AG04450 (cell line): ENCODE results near the gene BMPER. TPM values are rescaled to one million over a fixed set of nuclear protein-coding genes. Genes with fewer than 3 reads are reported as not detected.

Source experiments
- CTCF ChIA-PET: fragments of 300-600, 350-600 bp; formaldehyde crosslinking; extraction: SDS; loops from one replicate; lab custom pipeline; 2022; ENCODE audit warnings: antibody characterized with exemption, inconsistent platforms; lab: Charles Lee
- POLR2A ChIA-PET: fragments of 350-600 bp; formaldehyde crosslinking; extraction: SDS; loops from one replicate; lab custom pipeline; 2021; ENCODE audit warnings: antibody characterized with exemption, inconsistent platforms; lab: Yijun Ruan, JAX
- DNase-seq: peaks from one replicate; pipeline ENCODE4 v3.0.0-alpha.2; 2011; ENCODE audit warnings: low read depth, low spot score
- H3K27ac ChIP-seq: one replicate; pipeline ENCODE4 v1.5.1; 2012; ENCODE audit warnings: low read depth, low read length, control low read depth
- H3K27me3 ChIP-seq: one replicate; pipeline ENCODE4 v1.6.0; 2012; ENCODE audit warnings: low read length; ENCODE audit not compliant: control insufficient read depth, insufficient read depth
- H3K4me3 ChIP-seq: 2 replicates; pipeline ENCODE4 v1.5.1; 2011; ENCODE audit warnings: mild to moderate bottlenecking, low read depth, low read length, control low read depth
- H3K9me3 ChIP-seq: 2 replicates; pipeline ENCODE4 v1.5.1; 2012; ENCODE audit warnings: low read length; ENCODE audit not compliant: control insufficient read depth, insufficient read depth
- polyA plus RNA-seq: library from polyadenylated mRNA; depleted of rRNA; stranded (reverse); fragments of >200 nt; gene quantifications from 2 replicates; pipeline ENCODE4 v1.2.3, GENCODE V29; 2011
- TF ChIP-seq, protein P1 (sequence below): IDR thresholded peaks from 2 replicates; pipeline ENCODE4 v1.5.1; 2011; ENCODE audit warnings: low read depth, low read length, control low read depth, inconsistent platforms

The BMPER gene
- polyA plus RNA-seq, 1 experiment, result 1.1 TPM

DNA sequence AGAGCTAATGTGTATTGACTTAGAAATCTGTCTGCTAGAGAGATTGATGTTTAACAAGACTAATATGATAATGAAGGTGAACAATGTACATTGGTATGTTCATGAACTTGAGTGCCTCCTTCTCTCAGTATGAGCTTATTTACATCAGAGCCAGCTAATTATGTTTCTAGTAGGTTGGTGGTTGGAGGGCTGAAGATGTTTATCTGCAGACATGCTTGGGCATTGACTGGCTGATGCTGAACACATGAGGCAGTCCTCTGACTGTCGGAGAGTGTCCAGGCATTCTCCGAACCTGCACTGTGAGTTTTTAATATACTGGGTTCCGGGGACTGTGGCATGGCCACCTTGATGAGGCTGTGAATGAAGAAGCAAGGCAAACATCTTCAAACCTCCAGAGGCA, 47.5 kb downstream of the BMPER start:
- ChIA-PET CTCF (interaction anchor here (4.9 kb wide), 1 partner anchor 20 kb away, joined by 38 read pairs; no protein-coding TSS in a partner anchor), POLR2A (no interaction called here)
- TF ChIP-seq, protein P1, sequence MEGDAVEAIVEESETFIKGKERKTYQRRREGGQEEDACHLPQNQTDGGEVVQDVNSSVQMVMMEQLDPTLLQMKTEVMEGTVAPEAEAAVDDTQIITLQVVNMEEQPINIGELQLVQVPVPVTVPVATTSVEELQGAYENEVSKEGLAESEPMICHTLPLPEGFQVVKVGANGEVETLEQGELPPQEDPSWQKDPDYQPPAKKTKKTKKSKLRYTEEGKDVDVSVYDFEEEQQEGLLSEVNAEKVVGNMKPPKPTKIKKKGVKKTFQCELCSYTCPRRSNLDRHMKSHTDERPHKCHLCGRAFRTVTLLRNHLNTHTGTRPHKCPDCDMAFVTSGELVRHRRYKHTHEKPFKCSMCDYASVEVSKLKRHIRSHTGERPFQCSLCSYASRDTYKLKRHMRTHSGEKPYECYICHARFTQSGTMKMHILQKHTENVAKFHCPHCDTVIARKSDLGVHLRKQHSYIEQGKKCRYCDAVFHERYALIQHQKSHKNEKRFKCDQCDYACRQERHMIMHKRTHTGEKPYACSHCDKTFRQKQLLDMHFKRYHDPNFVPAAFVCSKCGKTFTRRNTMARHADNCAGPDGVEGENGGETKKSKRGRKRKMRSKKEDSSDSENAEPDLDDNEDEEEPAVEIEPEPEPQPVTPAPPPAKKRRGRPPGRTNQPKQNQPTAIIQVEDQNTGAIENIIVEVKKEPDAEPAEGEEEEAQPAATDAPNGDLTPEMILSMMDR, result no peak
- no peak overlapping the region for H3K4me3 ChIP-seq
- H3K27me3 ChIP-seq, result no peaks in the 10 kb centered on the region
- DNase-seq, result no peak
- no peaks in the 10 kb centered on the region for H3K9me3 ChIP-seq
- no peak overlapping the region for H3K27ac ChIP-seq

DNA sequence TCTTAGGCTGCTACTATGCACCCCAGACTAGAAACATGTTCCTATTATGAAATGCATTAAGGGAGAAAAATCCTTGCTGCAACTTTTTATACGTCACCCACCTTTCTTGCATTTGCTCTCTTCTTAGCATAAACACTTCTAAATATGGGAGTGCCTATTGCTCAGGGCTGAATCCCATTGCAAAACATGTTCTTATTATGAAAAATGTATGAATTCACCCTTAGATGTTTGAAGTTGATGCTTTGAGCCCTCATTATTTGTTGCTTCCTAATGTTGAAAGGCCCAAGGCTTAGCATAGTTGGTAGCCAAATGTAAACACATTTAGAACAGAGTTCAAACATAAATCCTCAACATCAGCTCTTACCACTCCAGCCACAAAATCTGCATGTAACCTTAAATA, 52.8 kb downstream of the BMPER start:
- Histone ChIP-seq H3K4me3 (no peak overlapping the region), H3K27me3 (no peaks in the 10 kb centered on the region), H3K27ac (no peak overlapping the region), H3K9me3 (no peaks in the 10 kb centered on the region)
- TF ChIP-seq, protein P1, result no peak
- ChIA-PET POLR2A (no interaction called here), CTCF (interaction anchor here (2.2 kb wide), 1 partner anchor 26 kb away, joined by 9 read pairs; no protein-coding TSS in a partner anchor)
- no peak for DNase-seq

DNA sequence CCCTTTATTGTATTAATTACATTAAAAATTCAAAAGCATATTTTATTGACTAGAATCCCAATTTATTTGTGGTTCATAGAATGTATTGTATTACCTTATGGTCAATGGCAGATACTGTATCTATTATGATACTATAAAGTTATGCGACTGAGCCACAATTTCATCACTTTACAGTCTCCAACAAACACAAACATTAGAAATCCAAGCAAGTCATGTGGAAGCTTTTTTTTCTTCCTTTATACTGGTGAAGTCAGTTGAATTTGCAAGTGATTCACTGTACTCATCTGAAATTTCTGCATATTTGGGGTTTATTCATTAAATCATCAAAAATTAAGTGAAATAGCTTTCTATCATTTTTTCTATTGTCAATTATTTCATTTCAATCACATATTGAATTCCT, 54.3 kb downstream of the BMPER start:
- ChIA-PET CTCF (interaction anchor here (1.4 kb wide), 1 partner anchor 27 kb away, joined by 8 read pairs; no protein-coding TSS in a partner anchor), POLR2A (no interaction called here)
- no peaks in the 10 kb centered on the region for H3K27me3 ChIP-seq
- H3K27ac ChIP-seq, result no peak overlapping the region
- DNase-seq, result no peak
- H3K4me3 ChIP-seq, result no peak overlapping the region
- TF ChIP-seq, protein P1, result no peak
- H3K9me3 ChIP-seq, result no peaks in the 10 kb centered on the region

DNA sequence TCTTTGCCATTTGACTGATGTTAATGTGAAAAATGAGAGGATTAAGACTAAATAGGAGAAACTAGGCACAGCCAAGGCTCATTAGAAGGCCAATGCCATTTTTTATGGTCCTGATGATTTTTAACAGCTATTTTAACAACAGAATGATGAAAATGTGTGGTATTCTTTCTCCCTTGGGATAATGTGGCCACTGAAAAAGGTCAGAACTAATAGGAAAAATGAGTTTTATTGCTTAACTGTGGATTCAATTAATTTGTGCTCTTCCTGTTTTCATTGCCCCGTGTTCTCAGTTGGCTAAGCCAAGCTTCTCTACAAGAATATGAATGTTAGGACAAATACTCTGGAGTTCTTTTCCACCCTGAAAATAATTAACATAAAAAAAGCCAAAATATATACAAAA, 56.6 kb downstream of the BMPER start:
- ChIA-PET POLR2A (no interaction called here), CTCF (interaction anchor here (1.3 kb wide), 1 partner anchor 29 kb away, joined by 7 read pairs; no protein-coding TSS in a partner anchor)
- TF ChIP-seq, protein P1, result no peak
- Histone ChIP-seq H3K9me3 (no peaks in the 10 kb centered on the region), H3K4me3 (no peak overlapping the region), H3K27me3 (no peaks in the 10 kb centered on the region), H3K27ac (no peak overlapping the region)
- DNase-seq, result no peak

DNA sequence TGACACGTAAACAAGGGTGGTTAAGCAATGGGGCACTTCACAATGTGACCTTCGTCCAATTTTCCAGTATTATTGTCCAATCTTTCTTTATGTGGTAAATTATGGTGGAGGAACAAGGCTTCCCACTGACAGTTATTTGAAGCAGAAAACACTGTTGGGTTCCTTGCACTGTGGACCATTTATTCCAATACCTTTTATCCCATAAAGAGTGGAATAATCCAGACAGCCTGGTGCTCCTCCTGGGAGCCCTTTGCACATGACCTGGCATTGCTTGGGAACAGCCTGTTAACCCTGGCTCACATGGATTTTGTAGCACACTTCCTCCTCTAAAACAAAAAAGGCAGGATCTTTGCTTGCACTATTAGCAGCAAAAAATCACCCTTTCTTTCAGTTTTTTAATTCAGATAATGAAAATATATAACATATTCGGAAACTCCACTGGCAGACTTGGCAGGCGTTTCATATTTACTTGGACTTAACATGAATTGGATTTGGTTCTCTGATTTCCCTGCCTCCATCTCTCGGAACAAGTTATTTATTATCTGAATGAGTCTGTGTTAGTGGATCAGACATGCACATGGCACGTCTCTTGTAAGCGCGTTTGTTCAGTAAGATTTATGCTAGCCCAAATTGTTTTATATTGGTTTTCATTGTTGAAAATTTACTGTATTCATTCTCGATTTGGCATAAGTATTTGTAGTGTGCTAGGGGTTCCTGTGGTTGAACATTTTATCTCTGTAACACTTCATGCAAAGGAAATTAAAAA, 59.3 kb downstream of the BMPER start:
- H3K4me3 ChIP-seq, result no peak overlapping the region
- DNase-seq, result no peak
- H3K9me3 ChIP-seq, result no peaks in the 10 kb centered on the region
- no peaks in the 10 kb centered on the region for H3K27me3 ChIP-seq
- TF ChIP-seq, protein P1, result no peak
- ChIA-PET CTCF (interaction anchor here (1.0 kb wide), 1 partner anchor 18 kb away, joined by 11 read pairs; no protein-coding TSS in a partner anchor), POLR2A (no interaction called here)
- H3K27ac ChIP-seq, result no peak overlapping the region
